Suprapubic skin (tissue), 4 donors: ENCODE data around the gene TMC3. TPM values are rescaled to one million over a fixed set of nuclear protein-coding genes. Genes with fewer than 3 reads are reported as not detected.
"Not testable (repeated sequence)": the region's sequence is repeated elsewhere in the genome, so short reads cannot be mapped to it uniquely, and the experiment has no call there.

Source experiments
- DNase-seq, 2 donors: peaks; one replicate each; pipeline ENCODE4 v3.0.0-alpha.2; 2019; ENCODE audit warnings: low spot score in 2 of 2
- H3K27ac ChIP-seq: fragments of 200-600 bp; sonication (generic); one replicate; pipeline ENCODE4 v1.5.1; 2019
- H3K27me3 ChIP-seq: fragments of 200-600 bp; sonication (generic); one replicate; pipeline ENCODE4 v1.5.1; 2019
- H3K36me3 ChIP-seq: fragments of 200-600 bp; sonication (generic); one replicate; pipeline ENCODE4 v1.5.1; 2019
- H3K4me1 ChIP-seq: fragments of 200-600 bp; sonication (generic); one replicate; pipeline ENCODE4 v1.5.1; 2019
- H3K4me3 ChIP-seq: fragments of 200-600 bp; sonication (generic); one replicate; pipeline ENCODE4 v1.5.1; 2019; ENCODE audit warnings: mild to moderate bottlenecking
- H3K9me3 ChIP-seq: fragments of 200-600 bp; sonication (generic); one replicate; pipeline ENCODE4 v1.5.1; 2019
- EP300 ChIP-seq: sonication (generic); formaldehyde crosslinking; IDR thresholded peaks from one replicate; pipeline ENCODE4 v1.6.1; 2017; ENCODE audit warnings: antibody characterized with exemption
- POLR2A ChIP-seq, 2 donors: fragments of 450-650 bp; IDR thresholded peaks; one replicate each; pipeline ENCODE4 v1.6.1; 2017; ENCODE audit warnings: antibody characterized with exemption in 2 of 2, mild to moderate bottlenecking in 2 of 2, moderate library complexity in 2 of 2
- POLR2AphosphoS5 ChIP-seq, 3 donors: sonication (generic); formaldehyde crosslinking; IDR thresholded peaks; one replicate each; pipeline ENCODE4 v1.6.1; 2017; ENCODE audit warnings: antibody characterized with exemption in 3 of 3
- WGBS: methylation state at CpG from one replicate; pipeline ENCODE4 v1.1.5; 2018; 5-methylcytosine and 5-hydroxymethylcytosine counted together
- total RNA-seq, 4 donors: library from RNA; depleted of rRNA; stranded (reverse); fragments of >200 nt; gene quantifications; one replicate each; pipeline ENCODE4 v1.1.0, GENCODE V29; 2016
- TF ChIP-seq, protein P1 (sequence below), 2 donors: fragments of 200-600 bp in 1 of 2; fragments of 450-650 bp in 1 of 2; sonication (generic) in 1 of 2; IDR thresholded peaks; one replicate each; pipeline ENCODE4 v1.5.1; 2016 to 2019; ENCODE audit warnings: antibody characterized with exemption in 2 of 2, mild to moderate bottlenecking in 1 of 2, moderate library complexity in 1 of 2

The TMC3 gene
- total RNA-seq, 4 donors from 2014 or later: 0.16 TPM; not detected in 3

- no peaks in the 10 kb centered on the region for H3K9me3 ChIP-seq
- H3K27ac ChIP-seq: no peak overlapping the region
- H3K36me3 ChIP-seq: no peaks in the 10 kb centered on the region
- TF ChIP-seq EP300: no peak
- no peak for TF ChIP-seq POLR2A (IDR thresholded peaks at IDR 0.05)
- TF ChIP-seq, protein P1, sequence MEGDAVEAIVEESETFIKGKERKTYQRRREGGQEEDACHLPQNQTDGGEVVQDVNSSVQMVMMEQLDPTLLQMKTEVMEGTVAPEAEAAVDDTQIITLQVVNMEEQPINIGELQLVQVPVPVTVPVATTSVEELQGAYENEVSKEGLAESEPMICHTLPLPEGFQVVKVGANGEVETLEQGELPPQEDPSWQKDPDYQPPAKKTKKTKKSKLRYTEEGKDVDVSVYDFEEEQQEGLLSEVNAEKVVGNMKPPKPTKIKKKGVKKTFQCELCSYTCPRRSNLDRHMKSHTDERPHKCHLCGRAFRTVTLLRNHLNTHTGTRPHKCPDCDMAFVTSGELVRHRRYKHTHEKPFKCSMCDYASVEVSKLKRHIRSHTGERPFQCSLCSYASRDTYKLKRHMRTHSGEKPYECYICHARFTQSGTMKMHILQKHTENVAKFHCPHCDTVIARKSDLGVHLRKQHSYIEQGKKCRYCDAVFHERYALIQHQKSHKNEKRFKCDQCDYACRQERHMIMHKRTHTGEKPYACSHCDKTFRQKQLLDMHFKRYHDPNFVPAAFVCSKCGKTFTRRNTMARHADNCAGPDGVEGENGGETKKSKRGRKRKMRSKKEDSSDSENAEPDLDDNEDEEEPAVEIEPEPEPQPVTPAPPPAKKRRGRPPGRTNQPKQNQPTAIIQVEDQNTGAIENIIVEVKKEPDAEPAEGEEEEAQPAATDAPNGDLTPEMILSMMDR (IDR thresholded peaks at IDR 0.05): no peak
- TF ChIP-seq POLR2AphosphoS5 (IDR thresholded peaks at IDR 0.05): no peak
- no peak for DNase-seq
- WGBS: 80% methylated on average over 4 of the region's 4 CpGs
- peaks cover 10% of the 10 kb centered on the region for H3K4me1 ChIP-seq
- H3K4me3 ChIP-seq: no peak overlapping the region
- H3K27me3 ChIP-seq: no peaks in the 10 kb centered on the region
Measured at GRCh38 chr15:81336568-81336967, 37.4 kb downstream of the TMC3 start.

- no peak for TF ChIP-seq EP300
- Histone ChIP-seq H3K9me3 (no peaks in the 10 kb centered on the region), H3K27ac (no peak overlapping the region), H3K4me1 (peaks cover 10% of the 10 kb centered on the region), H3K27me3 (no peaks in the 10 kb centered on the region), H3K36me3 (no peaks in the 10 kb centered on the region), H3K4me3 (no peak overlapping the region)
- 90% methylated on average over 4 of the region's 4 CpGs for WGBS
- no peak for DNase-seq
Measured at GRCh38 chr15:81335631-81336030, 38.4 kb downstream of the TMC3 start.

DNA sequence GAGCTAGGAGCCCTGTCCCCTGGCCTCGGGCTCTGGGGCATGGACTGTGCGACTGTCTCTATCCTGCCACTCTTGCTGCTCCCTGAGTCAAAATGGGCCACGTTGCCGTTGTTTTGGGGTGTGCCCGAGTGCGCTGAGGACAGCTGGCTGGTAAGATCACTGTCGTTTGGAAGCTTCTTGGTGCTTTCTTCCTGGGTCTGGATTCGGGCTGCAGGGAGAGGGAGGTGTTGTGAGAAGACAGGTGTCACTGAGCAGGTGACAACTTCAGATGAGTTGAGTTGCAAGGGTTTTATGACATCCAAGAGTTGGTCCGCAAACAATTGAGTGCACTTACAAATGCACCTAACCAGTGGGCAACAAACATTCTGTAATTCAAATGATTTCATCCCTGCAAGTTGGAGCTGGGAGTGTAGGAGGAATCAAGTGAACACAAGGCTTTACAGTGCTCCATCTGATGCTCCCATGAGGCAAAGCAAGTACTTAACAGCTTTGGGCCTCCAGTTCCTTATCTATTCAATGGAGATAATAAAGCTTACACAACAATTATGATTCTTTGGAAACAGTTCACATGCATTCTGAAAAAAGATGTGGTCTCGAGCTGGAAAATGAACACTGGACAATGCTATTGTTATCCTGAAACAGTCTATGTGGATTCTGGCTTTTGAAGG, 39.1 kb downstream of the TMC3 start:
- DNase-seq: no peak
- peaks cover 10% of the 10 kb centered on the region for H3K4me1 ChIP-seq
- no peaks in the 10 kb centered on the region for H3K27me3 ChIP-seq
- H3K4me3 ChIP-seq: no peak overlapping the region
- no peaks in the 10 kb centered on the region for H3K9me3 ChIP-seq
- WGBS: 92% methylated on average over 10 of the region's 10 CpGs
- no peak overlapping the region for H3K27ac ChIP-seq
- TF ChIP-seq, protein P1 (IDR thresholded peaks at IDR 0.05): no peak
- TF ChIP-seq POLR2AphosphoS5 (IDR thresholded peaks at IDR 0.05) (no peak), EP300 (no peak), POLR2A (IDR thresholded peaks at IDR 0.05) (no peak)
- no peaks in the 10 kb centered on the region for H3K36me3 ChIP-seq

DNA sequence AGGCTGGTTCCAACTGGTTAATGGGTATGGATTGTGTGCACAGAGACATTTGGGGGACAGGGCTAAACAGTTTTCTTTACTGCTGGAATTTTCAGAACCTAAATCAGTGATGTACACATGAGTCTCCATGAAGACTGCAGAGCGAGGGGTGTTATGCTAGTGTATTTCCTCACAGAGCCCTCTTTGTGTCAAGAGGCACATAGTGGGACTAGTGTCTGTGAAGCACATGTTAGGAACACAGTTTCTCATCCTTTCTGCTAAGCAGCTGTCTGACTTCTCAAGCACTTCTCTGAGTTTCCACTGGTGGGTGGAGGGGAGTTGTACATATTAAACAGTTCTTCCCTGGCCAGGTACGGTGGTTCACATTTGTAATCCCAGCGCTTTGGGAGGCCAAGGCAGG, 40.6 kb downstream of the TMC3 start:
- H3K9me3 ChIP-seq: no peaks in the 10 kb centered on the region
- no peaks in the 10 kb centered on the region for H3K36me3 ChIP-seq
- 87% methylated on average over 3 of the region's 3 CpGs for WGBS
- peaks cover 6% of the 10 kb centered on the region for H3K4me1 ChIP-seq
- H3K4me3 ChIP-seq: no peak overlapping the region
- H3K27ac ChIP-seq: no peak overlapping the region
- TF ChIP-seq EP300 (no peak), POLR2AphosphoS5 (IDR thresholded peaks at IDR 0.05) (no peak), POLR2A (IDR thresholded peaks at IDR 0.05) (no peak)
- TF ChIP-seq, protein P1 (IDR thresholded peaks at IDR 0.05): no peak
- no peaks in the 10 kb centered on the region for H3K27me3 ChIP-seq
- DNase-seq: no peak

- no peak for TF ChIP-seq POLR2A (IDR thresholded peaks at IDR 0.05)
- no peak for TF ChIP-seq EP300
- TF ChIP-seq, protein P1 (IDR thresholded peaks at IDR 0.05): no peak
- TF ChIP-seq POLR2AphosphoS5 (IDR thresholded peaks at IDR 0.05): no peak
- no peak overlapping the region for H3K4me3 ChIP-seq
- H3K9me3 ChIP-seq: no peaks in the 10 kb centered on the region
- H3K4me1 ChIP-seq: peaks cover 2% of the 10 kb centered on the region
- DNase-seq: no peak
- H3K36me3 ChIP-seq: no peaks in the 10 kb centered on the region
- no peak overlapping the region for H3K27ac ChIP-seq
- H3K27me3 ChIP-seq: no peaks in the 10 kb centered on the region
- 94% methylated on average over 4 of the region's 12 CpGs for WGBS
Measured at GRCh38 chr15:81332326-81332725, 41.7 kb downstream of the TMC3 start.

GRCh38 chr15:81331600-81331999, 42.4 kb downstream of the TMC3 start:
- 92% methylated on average over 15 of the region's 15 CpGs for WGBS
- Histone ChIP-seq H3K27ac (no peak overlapping the region), H3K4me1 (no peaks in the 10 kb centered on the region), H3K9me3 (no peaks in the 10 kb centered on the region), H3K4me3 (no peak overlapping the region), H3K36me3 (no peaks in the 10 kb centered on the region), H3K27me3 (no peaks in the 10 kb centered on the region)
- no peak for DNase-seq
- TF ChIP-seq POLR2AphosphoS5 (IDR thresholded peaks at IDR 0.05) (no peak), EP300 (no peak)

- H3K27ac ChIP-seq, H3K4me3 ChIP-seq, H3K9me3 ChIP-seq, H3K27me3 ChIP-seq, DNase-seq, H3K36me3 ChIP-seq, H3K4me1 ChIP-seq: not testable (repeated sequence)
- WGBS: 77% methylated on average over 9 of the region's 9 CpGs
Measured at GRCh38 chr15:81331141-81331540, 42.9 kb downstream of the TMC3 start.
